HG02642 (cell line): ENCODE results near the gene SWI5.

Experiments
- ATAC-seq: cut with Tn5 transposase; IDR thresholded peaks from one replicate; pipeline ENCODE4 v1.9.1; 2021; ENCODE audit warnings: mild to moderate bottlenecking; ENCODE audit not compliant: unreplicated experiment, poor library complexity

The SWI5 gene

GRCh38 chr9:128250839-128251731 is 25.0 kb upstream of the SWI5 start:
- no peak for ATAC-seq

DNA sequence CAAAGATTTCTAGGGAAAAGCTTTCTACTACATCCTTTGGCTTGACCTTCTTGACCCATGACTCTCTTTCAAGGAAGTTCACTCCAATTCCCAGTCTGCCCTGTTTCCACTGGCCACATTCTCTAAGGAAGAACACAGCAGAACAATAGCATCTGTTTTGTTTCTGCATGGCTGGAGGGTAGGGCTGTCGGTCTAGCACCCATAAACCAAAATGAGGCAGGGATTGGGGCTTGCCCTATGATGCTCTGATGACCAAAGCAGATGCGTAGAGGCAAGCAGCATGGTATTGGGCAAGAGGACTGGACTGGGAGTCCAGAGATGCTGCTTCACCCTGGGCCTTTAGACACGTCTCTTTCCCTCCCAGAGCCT is 24.4 kb upstream of the SWI5 start:
- ATAC-seq = no peak

DNA sequence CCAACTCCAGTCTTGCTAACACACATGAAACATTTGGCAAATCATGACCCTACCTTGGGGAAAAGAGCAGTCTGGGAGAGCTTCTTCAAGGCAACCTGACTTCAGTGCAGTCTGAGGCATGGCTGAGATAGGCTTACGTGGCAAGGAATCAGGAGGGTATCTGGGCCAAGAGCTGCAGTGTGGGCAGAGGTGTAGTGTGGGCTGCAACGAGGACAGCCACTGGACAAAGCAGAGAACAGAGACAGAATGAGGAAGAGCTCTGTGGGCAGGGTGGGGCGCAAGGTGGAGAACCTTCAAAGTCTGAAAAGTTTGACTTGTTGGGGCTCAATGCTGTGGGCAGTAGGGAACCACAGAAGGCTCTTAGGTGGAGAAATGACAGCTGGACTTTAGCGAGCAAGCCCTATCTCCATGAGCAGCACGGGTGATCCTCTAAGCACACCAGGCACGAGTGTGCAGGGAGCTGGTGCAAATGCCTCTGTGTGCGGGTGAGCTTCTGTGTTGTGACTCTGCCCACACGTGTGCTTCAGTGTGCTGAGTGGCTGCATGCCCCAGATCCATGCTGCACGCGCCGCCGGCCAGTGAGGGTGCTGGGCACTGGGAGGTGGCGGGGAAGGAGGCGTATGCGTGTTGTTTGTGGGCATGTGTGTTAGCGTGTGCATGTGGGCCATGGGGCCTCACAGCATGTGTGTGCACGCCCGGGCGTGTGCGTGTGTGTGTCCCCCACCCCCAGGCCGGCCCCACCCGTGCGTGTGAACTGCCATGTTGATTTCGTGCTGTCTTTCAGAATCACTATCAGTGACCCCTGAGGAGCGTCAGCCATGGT is 23.5 kb upstream of the SWI5 start:
- no peak for ATAC-seq

DNA sequence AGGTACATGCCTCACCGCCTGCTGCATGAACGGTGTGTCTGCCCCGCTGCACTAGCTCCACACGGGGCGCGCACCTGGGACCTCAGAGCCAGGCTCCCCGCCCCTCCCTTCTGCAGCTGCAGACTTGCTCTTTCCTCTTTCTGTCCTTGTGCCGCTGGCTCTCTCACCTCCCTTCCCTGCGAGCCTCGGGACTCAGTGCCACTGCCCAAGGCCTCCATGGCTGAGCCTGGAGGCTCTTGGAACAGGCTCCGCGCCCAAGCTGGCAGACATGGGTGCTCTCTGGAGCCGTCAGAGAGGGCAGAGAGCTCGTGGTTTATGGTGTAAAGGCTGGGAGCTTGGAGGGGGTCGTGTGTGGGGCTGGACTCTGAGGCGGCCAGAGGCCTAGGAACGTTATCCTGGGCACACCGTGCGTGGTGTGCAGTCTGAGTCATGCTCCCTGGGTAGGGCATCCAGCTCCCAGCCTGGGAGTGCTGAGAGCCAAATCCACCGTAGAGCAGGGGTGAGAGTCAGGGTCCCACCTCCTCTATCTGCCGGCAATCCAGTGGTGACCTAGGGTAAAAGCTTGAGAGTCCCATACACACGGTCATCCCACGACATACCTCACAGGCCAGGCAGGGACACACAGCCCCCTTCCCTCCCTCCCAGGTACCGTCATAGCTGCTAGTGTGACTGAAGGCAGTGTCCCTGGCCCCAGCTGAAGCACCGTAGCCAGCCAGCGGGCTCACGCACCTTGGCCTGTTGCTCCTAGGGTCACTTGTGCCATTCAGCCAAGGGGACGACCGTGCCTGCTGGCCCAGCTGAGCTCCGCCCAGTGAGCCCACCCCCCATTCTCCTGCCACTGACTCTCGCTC is 22.7 kb upstream of the SWI5 start:
- ATAC-seq = no peak

DNA sequence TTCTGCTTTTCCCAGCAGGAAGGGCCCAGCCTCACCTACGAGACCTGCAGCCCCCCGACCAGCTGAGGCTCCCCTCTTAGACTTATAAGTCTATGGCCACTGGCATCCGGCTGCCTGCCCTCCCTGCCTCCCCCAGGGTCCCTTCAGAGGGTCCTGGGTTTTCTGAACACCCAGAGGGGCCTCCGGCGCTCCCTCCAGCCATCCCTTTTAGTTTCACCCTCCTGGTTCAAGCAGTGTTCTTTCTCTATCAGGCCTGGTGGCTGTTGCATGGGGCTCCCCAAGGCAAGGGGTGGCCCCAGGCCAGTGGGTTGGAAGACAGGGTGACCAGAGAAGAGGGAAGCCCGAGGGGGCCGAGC is 22.1 kb upstream of the SWI5 start:
- no peak for ATAC-seq

DNA sequence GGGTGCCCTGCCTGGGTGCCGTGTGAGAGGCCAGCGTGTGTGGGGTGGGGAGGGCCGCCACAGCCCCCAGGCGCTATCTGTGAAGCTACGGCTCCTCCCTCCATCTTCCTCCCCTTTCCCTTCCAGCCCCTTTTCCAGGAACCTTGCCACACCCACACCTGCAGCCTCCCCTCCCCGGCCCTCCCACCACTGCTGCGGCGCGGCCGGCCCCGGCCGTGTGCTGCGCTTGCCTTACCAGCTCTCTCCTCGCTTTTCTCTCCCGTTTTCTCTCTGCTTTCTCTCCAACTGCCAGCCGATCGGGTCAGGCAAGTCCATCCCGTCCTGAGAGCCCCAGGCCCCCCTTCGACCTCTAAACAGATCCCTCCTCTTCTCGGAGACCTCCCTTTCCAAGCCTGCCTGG is 21.7 kb upstream of the SWI5 start:
- no peak for ATAC-seq

- ATAC-seq = no peak
Measured at GRCh38 chr9:128254855-128255759, 21.0 kb upstream of the SWI5 start.

DNA sequence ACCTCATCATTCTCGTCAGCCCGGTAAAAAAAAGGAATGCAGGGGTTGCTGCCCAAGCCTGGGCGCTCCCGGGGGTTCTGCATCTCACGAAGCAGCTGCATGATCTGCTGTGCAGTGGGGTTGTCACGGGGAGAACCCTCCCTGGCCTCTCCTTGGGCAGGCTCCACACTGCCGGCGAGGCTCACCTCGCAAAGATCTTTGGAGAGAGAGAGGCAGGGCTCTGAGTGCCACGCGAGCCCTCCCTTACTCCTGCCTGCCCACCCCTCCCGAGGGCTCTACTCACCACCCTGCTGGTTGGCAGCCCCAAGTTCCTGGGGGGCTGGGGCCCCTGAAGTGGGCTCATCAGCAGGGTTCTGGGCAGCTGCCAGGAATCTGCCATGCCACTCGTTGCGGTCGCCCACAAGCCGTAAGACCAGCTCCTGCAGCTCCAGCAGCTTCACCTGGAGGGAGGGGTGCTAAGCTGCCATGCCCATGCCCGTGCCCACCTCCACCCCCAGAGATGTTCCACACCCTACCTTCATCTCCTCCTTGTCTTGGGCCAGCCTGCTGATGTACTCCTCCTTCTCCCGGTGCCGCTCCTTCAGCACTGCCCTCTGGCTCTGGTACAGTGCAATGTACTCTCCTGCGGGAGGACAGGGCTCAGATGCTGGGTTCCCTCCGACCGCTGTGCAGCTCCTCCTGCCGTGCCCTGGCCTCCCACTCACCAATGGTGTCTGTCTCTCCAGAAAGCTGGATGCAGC is 18.8 kb upstream of the SWI5 start:
- ATAC-seq = no peak

DNA sequence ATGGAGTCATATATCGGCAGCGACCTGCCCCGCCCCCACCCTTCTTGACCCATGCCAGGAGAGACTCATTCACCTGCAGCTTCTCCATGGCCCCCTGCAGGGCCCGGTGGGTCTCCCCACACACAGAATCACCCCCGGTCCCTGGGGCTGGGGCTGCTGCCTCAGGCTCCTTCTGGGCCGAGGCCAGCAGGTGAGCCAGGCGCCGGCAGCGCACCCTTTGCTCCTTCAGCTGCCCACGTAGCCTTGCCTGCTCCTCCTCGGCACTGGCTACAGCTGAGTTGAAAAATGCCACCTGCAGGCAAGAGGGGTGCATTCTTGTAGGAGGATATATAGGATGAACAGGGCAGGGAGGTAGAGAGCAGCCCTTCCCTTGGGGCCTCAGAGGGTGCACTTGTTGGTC is 18.2 kb upstream of the SWI5 start:
- ATAC-seq = no peak

DNA sequence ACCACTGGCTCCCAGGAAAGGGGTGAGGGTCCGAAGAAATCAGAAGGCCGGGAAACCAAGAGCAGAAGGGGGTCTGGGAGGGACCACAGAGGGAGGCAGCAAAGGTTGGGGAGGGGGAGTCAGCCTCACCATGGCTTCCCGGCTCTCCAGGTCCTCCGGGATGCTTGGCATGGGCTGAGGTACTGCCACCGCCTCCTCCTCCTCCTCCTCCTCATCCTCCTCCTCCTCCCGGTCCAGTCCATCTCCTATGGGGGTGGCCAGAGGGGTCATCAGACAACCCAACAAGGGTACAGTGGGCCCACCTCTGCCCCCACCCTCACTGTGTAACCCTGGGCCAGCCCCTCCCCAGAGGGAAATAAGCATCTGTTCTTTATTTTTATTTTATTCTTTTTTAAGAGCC is 17.8 kb upstream of the SWI5 start:
- ATAC-seq = no peak

- ATAC-seq = no peak
Measured at GRCh38 chr9:128259156-128259555, 16.9 kb upstream of the SWI5 start.

DNA sequence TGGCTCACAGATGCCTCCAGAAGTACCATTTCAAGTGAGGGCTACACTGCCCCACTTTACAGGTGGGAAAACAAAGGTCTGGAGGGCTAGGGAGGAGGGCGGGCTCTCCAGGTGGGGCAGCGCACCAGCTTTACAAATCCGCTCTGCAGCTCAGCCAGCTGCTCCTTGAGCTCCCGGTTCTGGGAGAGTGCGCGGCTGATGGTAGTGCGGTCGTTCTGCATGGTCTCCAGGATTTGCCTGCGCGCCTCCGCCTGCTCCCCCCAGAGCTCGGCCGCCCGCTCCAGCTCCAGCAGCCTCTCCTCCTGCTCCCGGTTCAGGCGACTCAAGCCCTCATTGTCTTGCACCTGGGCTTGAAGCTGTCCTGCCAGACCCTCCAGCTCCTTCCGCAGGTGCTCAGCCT is 15.7 kb upstream of the SWI5 start:
- no peak for ATAC-seq

- no peak for ATAC-seq
Measured at GRCh38 chr9:128262687-128263086, 13.4 kb upstream of the SWI5 start.

- ATAC-seq = no peak
Measured at GRCh38 chr9:128265348-128265847, 10.7 kb upstream of the SWI5 start.

DNA sequence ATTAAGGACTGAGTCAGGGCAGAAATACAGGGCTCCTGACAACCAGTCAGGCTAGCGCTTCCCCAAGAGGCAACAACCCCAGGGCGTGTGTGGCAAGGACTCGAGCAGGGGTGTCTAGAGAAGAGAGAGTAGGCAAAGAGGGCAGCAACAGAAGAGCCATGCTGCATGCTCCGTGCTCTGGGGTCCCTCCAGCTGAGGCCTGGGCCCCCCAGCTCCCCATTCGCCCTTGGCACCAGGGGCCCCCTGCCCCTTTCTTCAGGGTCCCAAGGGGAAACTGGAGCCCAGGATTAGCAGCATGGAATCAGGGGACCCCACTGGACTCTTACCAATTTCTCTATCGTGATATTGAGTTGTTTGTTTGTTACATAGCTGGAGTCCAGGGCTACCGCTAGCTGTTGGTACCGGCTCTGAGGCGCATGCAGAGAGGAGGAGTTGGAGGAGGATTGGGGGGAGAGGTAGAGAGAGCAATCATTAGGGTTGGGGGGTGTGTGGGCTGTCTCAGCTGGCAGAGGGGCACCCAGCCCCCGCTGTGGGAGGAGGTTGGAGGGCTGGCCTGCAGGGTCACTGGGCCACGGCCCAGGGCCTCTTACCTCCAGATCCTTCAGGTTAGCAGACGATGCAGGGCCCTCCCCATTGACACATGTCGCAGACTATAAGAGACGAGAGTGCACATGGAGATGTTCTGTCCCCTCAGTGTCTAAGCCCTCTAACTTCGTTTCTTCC is 9.0 kb upstream of the SWI5 start:
- no peak for ATAC-seq

GRCh38 chr9:128271112-128271511 is 5.0 kb upstream of the SWI5 start:
- ATAC-seq = no peak

GRCh38 chr9:128271512-128271911 is 4.6 kb upstream of the SWI5 start:
- ATAC-seq = no peak

DNA sequence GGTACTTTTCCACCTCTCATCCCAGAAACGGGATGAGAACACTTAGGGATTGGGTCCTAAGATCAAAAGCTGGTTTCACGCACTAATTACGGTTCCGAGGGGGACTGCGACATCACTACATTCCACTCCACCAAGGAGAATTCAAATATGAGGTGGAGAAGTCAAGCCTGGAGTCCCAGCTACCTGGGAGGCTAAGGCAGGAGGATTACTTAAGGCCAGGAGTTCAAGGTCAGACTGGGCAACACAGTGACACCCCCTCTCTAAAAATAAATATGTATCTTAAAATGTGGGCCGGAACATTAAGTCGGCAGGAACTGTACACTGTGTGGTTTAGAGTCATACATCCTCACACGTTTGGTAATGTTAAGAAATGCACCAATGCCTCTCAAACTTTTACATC is 1.8 kb upstream of the SWI5 start:
- ATAC-seq = no peak
